Measurements from ENCODE around the gene TBRG4. TPM values are rescaled to one million over a fixed set of nuclear protein-coding genes. Genes with fewer than 3 reads are reported as not detected.

TBRG4 gene
- polyA plus RNA-seq, 1 experiment = 75.5 TPM

DNA sequence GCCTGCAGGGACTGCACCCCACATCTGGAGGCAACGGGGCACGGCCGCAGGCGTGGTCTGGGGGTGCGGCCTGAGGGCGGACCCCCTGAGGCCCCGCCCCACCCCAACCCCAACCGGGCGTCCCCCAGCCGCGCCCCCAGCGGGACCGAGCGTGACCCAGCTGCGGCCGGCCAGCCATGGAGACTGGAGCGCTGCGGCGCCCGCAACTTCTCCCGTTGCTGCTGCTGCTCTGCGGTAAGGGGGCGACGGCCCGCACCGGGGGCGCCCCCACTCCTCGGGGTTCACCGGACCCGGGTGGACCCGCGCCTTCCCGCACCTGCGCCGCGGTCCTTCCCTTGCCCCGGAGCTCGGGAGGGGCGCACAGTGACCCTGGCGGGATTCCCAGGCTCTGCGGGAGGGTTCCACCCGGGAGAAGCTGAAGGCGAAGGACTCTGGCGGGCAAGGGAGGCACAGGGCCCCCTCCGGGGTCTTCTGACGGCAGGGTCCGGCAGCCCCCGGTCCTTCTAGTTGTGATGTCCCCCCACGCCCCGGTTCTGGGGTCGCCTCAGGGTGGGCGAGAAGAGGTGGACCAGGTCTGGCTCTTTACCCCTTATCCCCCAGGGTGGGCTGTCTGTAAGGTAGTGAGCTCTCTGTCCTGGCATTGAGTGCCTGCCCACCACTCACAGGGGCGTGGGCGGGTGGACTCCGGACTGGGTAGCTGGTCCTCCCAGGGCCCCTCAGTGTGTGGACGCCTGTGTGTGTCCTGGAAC is 46.3 kb upstream of the TBRG4 start, which contains the start of gene RAMP3:
Gene RAMP3, plus strand, starts transcription at position 139 of the 749 bp plus-strand sequence. Its CDS starts 38 bp downstream, at position 177.
- TF ChIP-seq, protein P1, sequence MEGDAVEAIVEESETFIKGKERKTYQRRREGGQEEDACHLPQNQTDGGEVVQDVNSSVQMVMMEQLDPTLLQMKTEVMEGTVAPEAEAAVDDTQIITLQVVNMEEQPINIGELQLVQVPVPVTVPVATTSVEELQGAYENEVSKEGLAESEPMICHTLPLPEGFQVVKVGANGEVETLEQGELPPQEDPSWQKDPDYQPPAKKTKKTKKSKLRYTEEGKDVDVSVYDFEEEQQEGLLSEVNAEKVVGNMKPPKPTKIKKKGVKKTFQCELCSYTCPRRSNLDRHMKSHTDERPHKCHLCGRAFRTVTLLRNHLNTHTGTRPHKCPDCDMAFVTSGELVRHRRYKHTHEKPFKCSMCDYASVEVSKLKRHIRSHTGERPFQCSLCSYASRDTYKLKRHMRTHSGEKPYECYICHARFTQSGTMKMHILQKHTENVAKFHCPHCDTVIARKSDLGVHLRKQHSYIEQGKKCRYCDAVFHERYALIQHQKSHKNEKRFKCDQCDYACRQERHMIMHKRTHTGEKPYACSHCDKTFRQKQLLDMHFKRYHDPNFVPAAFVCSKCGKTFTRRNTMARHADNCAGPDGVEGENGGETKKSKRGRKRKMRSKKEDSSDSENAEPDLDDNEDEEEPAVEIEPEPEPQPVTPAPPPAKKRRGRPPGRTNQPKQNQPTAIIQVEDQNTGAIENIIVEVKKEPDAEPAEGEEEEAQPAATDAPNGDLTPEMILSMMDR (IDR thresholded peaks at IDR 0.05; ENCODE audit: insufficient read depth, low read depth, low read length) = no peak
- CTCF ChIA-PET = interaction anchor here (1.5 to 2.9 kb wide), 3 partner anchors 101 to 105 kb away, joined by 4 to 10 read pairs (median 9); no protein-coding TSS in a partner anchor

DNA sequence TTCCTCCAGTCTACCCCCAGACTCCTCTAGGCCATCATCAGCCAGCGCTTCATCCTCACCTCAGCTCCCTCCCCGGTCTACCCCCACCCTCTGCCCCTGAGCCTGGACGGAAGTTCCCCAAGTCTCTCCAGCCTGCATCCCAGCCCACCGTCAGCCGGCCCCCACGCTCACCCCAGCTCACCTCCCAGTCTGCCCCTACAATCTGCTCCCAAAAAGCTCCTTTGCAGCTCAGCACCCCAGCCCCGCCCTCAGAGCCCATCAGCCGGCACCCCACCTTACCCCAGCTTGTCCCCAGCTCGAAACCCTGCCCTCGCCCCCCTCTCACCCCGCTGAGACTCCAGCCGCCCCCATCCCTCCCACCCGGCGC is 45.8 kb upstream of the TBRG4 start:
- CTCF ChIA-PET = interaction anchor here (1.5 to 2.9 kb wide), 3 partner anchors 102 to 106 kb away, joined by 4 to 10 read pairs (median 9); no protein-coding TSS in a partner anchor
- no peak overlapping the region for H3K4me3 ChIP-seq (ENCODE audit: low read depth, low read length)
- POLR2A ChIA-PET = no interaction called here

More for the DNA sequence above, 46.3 kb upstream of the TBRG4 start, which contains the start of gene RAMP3:
- DNase-seq (ENCODE audit: low read depth) = no peak
- POLR2A ChIA-PET = no interaction called here
- Histone ChIP-seq H3K36me3 (ENCODE audit: control insufficient read depth, insufficient read depth, low read length) (no peaks in the 10 kb centered on the region), H3K27me3 (ENCODE audit: control insufficient read depth, insufficient read depth, low read length) (peaks cover 11% of the 10 kb centered on the region), H3K4me3 (ENCODE audit: low read depth, low read length) (no peak within 1 kb of the TSS)

DNA sequence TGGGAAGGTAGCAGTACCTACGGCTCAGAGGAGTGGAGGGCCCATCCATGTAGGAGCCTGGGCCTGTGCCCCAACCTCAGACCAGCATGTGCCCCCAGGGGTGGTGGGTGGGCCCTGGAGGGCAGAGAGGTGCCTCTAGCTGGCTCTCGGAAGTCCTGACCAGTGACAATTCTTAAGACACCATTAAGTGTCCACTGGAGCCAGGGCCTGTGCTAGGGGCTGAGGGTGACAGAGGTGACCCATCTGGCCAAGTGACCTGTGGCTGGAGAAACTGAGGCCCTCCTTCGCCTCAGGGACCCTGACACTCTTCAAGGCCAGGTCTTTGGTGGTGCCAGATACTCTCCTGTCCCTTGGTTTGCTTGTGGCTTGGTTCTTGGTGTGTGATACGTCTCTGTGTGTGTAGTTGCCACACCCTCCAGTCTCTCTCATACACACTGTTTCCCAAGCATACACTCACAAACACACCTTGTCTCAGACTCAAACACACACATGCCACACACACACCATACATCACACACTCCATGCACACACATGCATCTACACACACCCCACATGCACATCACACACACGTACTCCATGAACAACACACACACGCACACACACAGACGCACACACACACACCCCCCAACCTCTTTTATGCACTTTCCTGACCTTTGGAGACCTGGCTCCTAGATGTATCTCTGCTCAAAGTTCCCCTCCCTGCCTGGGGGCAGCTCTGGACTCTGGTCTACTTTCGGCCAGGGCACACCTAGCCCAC is 45.2 kb upstream of the TBRG4 start:
- Histone ChIP-seq H3K4me3 (ENCODE audit: low read depth, low read length) (no peak overlapping the region), H3K36me3 (ENCODE audit: control insufficient read depth, insufficient read depth, low read length) (no peaks in the 10 kb centered on the region), H3K27me3 (ENCODE audit: control insufficient read depth, insufficient read depth, low read length) (peaks cover 11% of the 10 kb centered on the region)
- TF ChIP-seq, protein P1 (IDR thresholded peaks at IDR 0.05; ENCODE audit: insufficient read depth, low read depth, low read length) = no peak
- ChIA-PET POLR2A (no interaction called here), CTCF (interaction anchor here (1.5 to 6.2 kb wide), 4 partner anchors 103 to 107 kb away, joined by 4 to 74 read pairs (median 10); no protein-coding TSS in a partner anchor)
- no peak for DNase-seq (ENCODE audit: low read depth)

More for the DNA sequence above, 45.8 kb upstream of the TBRG4 start:
- Histone ChIP-seq H3K27me3 (ENCODE audit: control insufficient read depth, insufficient read depth, low read length) (peaks cover 11% of the 10 kb centered on the region), H3K36me3 (ENCODE audit: control insufficient read depth, insufficient read depth, low read length) (no peaks in the 10 kb centered on the region)
- TF ChIP-seq, protein P1 (IDR thresholded peaks at IDR 0.05; ENCODE audit: insufficient read depth, low read depth, low read length) = no peak
- DNase-seq (ENCODE audit: low read depth) = no peak

DNA sequence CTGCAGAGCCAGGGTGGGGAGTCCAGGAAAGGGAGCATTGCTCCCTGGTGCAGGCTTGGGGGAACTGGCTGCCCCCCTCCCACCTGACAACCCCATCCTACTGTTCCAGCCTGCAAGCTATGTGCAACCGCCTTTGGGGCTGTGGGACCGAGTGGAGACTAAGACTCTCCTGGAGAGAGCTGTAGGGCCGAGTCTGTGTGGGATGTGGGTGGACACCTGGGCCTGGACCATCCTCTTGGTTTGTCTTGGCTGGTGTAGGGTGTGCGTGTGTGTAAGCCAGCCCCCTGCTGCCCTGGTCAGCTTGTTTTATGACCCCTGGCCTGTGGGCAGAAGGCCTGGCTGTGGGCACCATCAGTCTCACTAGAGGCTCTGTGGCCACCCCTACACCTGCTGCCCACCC is 44.4 kb upstream of the TBRG4 start:
- no peak overlapping the region for H3K4me3 ChIP-seq (ENCODE audit: low read depth, low read length)
- POLR2A ChIA-PET = no interaction called here
- CTCF ChIA-PET = interaction anchor here (6.2 kb wide), 1 partner anchor 104 kb away, joined by 74 read pairs; no protein-coding TSS in a partner anchor
- no peak for DNase-seq (ENCODE audit: low read depth)
- no peaks in the 10 kb centered on the region for H3K36me3 ChIP-seq (ENCODE audit: control insufficient read depth, insufficient read depth, low read length)
- peaks cover 15% of the 10 kb centered on the region for H3K27me3 ChIP-seq (ENCODE audit: control insufficient read depth, insufficient read depth, low read length)
- TF ChIP-seq, protein P1 (IDR thresholded peaks at IDR 0.05; ENCODE audit: insufficient read depth, low read depth, low read length) = no peak
